GM18951 (cell line): Measurements from ENCODE around the gene EBF3.

Source experiments
- POLR2A ChIP-seq: IDR thresholded peaks from 4 replicates; pipeline ENCODE4 v1.6.1; 2011; ENCODE audit warnings: mild to moderate bottlenecking; ENCODE audit not compliant: insufficient read length, insufficient read depth; ENCODE audit errors: extremely low read depth
- in situ Hi-C: fragments of 300-500 bp; cut with MboI; formaldehyde crosslinking; loops from one replicate; pipeline ENCODE4 v1.12.0; 2022; ENCODE audit warnings: low sequenced_read_pairs, mixed read lengths, inconsistent platforms; ENCODE audit not compliant: unreplicated experiment

The EBF3 gene

GRCh38 chr10:129939416-129940275, 24.4 kb downstream of the EBF3 start:
- no peak for TF ChIP-seq POLR2A
- in situ Hi-C loops = no loop called here

GRCh38 chr10:129938460-129938859, 25.6 kb downstream of the EBF3 start:
- in situ Hi-C loops = no loop called here

GRCh38 chr10:129937351-129937751, 26.7 kb downstream of the EBF3 start:
- TF ChIP-seq POLR2A = no peak
- in situ Hi-C loops = no loop called here

More at GRCh38 chr10:129938460-129938859, 25.6 kb downstream of the EBF3 start:
- no peak for TF ChIP-seq POLR2A

- TF ChIP-seq POLR2A = no peak
- in situ Hi-C loops = no loop called here
These were observed 27.2 kb downstream of the EBF3 start for GRCh38 chr10:129936923-129937300.

GRCh38 chr10:129936266-129936922, 27.7 kb downstream of the EBF3 start:
- no peak for TF ChIP-seq POLR2A
- in situ Hi-C loops = no loop called here

GRCh38 chr10:129935867-129936152, 28.3 kb downstream of the EBF3 start:
- in situ Hi-C loops = no loop called here
- TF ChIP-seq POLR2A = no peak

GRCh38 chr10:129935102-129935866, 28.8 kb downstream of the EBF3 start:
- in situ Hi-C loops = no loop called here
- TF ChIP-seq POLR2A = no peak

GRCh38 chr10:129934196-129934925, 29.7 kb downstream of the EBF3 start:
- no peak for TF ChIP-seq POLR2A
- in situ Hi-C loops = no loop called here

- TF ChIP-seq POLR2A = no peak
- in situ Hi-C loops = no loop called here
These were observed 30.5 kb downstream of the EBF3 start for GRCh38 chr10:129933456-129934092.

- TF ChIP-seq POLR2A = no peak
- in situ Hi-C loops = no loop called here
These were observed 31.2 kb downstream of the EBF3 start for GRCh38 chr10:129932751-129933433.

- no peak for TF ChIP-seq POLR2A
- in situ Hi-C loops = no loop called here
These were observed 31.9 kb downstream of the EBF3 start for GRCh38 chr10:129932182-129932581.
